GM18870 (cell line): ENCODE measurements around the gene GATAD2A.
"Not testable (repeated sequence)": the region's sequence is repeated elsewhere in the genome, so short reads cannot be mapped to it uniquely, and the experiment has no call there.

Source experiments
- ATAC-seq: cut with Tn5 transposase; IDR thresholded peaks from one replicate; pipeline ENCODE4 v1.9.1; 2021; ENCODE audit warnings: moderate library complexity; ENCODE audit not compliant: unreplicated experiment

GATAD2A gene

GRCh38 chr19:19446655-19447437 lies 41.4 kb downstream of the GATAD2A start:
- no peak for ATAC-seq

- ATAC-seq = no peak
Measured at GRCh38 chr19:19447536-19448237, 42.2 kb downstream of the GATAD2A start.

- ATAC-seq = no peak
Measured at GRCh38 chr19:19448238-19448544, 42.7 kb downstream of the GATAD2A start.

DNA sequence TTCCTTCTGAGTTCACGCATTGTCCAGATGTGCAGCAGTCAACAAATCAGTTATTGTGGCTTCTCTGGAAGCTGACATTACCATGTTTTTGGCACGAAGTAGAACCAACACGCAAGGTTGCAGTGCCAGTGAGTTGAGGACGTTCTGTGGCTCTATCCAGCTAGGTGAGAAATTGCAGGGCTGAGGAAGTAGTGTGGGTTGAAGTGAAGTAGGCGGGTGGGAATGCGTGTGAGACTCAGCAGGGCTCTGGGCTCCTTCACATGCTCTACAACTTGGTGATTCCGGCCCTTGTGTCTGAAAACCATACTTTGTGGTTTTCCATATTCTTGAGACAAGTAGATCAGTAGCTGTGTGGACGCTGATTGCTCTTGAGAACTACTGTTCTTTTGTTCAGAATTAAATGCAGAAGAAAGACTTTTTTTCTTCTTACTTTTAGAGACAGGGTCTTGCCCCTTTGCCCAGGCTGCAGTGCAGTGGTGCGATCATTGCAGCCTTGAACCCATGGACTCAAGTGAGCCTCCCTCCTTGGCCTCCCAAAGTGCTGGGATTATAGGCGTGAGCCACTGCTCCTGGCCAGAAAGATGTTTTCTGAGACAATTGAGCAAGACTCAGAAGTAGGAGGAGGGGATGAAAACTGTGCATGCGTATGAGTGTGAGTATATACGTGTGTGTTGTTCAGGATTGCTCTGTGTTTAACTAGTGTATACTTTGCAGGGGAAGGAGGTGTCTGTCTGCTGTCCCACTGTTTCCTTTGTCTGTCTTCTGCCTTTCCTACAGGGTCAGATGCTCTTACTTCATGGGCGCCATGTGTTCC lies 46.2 kb downstream of the GATAD2A start:
- no peak for ATAC-seq

- ATAC-seq = no peak
Measured at GRCh38 chr19:19452243-19453124, 47.0 kb downstream of the GATAD2A start.

DNA sequence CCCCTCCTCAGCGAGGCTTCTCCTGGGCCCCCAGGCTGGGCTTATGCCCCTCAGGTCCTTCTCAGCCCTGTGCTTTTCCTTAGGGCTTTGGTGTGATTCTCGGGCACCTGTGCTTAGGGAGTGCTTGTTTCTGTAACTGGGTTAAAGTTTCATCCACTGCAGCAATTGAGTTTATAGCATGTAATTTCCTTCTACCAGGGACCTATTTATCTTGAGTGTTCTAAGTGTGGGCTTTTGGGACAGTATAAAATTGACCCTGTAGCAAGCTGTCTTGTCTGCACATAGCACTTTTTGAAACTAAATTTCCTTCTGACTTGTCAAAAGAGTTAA lies 47.6 kb downstream of the GATAD2A start:
- ATAC-seq = no peak

DNA sequence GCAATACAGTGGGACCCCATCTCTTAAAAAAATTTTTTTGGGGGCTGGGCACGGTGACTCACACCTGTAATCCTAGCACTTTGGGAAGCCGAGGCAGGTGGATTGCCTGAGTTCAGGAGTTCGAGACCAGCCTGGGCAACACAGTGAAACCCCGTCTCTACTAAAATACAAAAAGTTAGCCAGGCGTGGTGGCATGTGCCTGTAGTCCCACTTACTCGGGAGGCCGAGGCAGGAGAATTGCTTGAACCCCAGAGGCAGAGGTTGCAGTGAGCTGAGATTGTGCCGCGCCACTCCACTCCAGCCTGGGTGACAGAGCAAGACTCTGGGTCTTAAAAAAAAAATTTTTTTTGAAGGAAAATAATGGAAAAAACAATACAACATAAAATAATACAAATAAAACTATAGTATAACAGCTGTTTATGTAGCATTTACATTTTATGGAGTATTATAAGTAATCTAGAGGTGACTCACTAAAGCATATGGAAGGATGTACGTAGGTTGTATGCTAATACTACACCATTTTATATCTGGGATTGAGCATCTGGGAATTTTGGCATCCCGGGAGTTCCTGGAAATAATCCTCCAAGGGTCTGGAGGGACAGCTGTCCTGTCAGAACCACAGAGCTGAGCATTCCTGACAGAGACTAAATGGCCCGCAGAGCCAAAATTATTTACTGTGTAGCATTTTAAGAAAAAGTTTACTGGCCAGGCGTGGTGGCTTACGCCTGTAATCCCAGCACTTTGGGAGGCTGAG lies 49.9 kb downstream of the GATAD2A start:
- ATAC-seq = not testable (repeated sequence)

GRCh38 chr19:19457671-19458070 lies 52.2 kb downstream of the GATAD2A start:
- no peak for ATAC-seq

DNA sequence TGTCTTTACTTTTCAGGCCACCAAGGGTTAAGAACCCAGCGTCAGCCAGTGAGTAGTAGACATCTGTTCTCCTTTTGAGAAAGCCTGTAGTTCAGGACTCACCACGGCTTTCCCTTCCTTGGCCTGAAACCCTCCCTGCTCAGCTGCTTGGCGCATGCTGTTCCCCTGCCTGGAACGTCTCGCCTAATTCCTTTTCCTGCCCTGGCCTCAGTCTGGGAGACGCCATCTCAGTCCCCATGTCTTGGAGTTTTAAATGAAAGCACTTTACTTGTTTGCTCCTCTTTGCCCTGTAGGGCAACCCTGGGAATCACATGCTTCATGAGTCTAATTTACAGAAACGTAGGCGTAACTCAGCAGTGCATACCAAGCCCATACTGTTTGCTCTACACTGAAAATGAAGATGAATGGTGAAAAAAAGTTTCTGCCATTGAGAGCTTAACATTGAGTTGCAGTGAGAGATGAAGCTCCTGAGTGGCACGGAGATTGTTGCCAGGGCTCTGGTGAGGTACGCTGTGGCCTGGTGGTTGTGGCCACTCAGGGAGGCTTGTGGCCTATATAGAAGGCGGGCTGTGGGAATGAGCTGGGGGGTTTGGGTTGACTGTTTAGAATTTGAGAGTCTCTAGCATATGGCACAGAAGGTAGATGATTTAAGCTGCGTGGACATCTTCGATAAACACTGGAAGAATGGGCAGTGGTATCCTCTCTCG lies 52.8 kb downstream of the GATAD2A start:
- no peak for ATAC-seq

- ATAC-seq = no peak
Measured at GRCh38 chr19:19459073-19459472, 53.6 kb downstream of the GATAD2A start.

- no peak for ATAC-seq
Measured at GRCh38 chr19:19459707-19460251, 54.3 kb downstream of the GATAD2A start.

GRCh38 chr19:19460258-19460731 lies 54.8 kb downstream of the GATAD2A start:
- ATAC-seq = no peak

GRCh38 chr19:19460761-19461265 lies 55.3 kb downstream of the GATAD2A start:
- no peak for ATAC-seq

- ATAC-seq = no peak
Measured at GRCh38 chr19:19461306-19461670, 55.8 kb downstream of the GATAD2A start.

GRCh38 chr19:19461671-19462622 lies 56.5 kb downstream of the GATAD2A start:
- no peak for ATAC-seq

DNA sequence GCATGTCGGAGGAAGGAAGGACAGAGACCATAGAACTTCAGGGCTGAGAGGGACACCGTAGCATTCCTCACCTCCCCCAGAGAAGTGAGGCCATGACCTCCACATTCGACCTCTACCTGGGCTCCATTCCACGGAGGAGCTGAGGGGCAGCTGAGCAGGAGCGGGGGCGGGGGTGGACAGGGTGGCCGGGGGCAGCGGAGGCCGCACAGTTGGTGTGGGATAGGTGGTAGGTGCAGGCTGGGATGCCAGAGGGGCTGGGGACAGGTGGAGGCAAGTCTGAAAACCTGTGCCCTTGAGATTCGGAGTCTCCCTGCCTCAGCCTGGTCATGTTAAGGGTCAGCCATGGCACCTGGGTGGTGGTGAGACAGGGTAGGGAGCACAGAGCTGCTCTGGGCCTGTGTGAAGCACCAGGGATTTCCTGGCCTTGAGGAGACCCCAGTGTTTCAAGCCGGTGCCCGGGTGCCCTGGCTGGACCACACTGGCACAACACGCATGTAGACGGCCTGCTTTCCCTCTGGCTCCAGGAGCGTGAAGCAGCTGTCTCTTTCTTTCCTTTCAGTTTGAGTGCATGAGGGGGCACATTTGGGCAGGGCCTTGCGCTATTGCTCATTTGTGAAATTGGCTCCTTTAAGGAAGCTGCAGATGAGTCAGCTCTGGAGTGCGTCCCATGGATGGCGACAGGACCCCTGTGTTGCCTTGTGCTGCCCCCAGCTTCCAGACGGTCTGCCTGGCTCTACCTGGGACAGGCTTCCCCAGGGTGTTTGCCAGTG lies 58.1 kb downstream of the GATAD2A start:
- ATAC-seq = no peak
